Measurements from ENCODE around the gene ESRRA. TPM values are rescaled to one million over a fixed set of nuclear protein-coding genes. Genes with fewer than 3 reads are reported as not detected.

Gene ESRRA
- total and polyA plus RNA-seq, 2 of the 13 experiments (the other 11 are each of a cell fraction or from before 2014, with no cell fraction given) = 18.1 to 36.3 TPM

DNA sequence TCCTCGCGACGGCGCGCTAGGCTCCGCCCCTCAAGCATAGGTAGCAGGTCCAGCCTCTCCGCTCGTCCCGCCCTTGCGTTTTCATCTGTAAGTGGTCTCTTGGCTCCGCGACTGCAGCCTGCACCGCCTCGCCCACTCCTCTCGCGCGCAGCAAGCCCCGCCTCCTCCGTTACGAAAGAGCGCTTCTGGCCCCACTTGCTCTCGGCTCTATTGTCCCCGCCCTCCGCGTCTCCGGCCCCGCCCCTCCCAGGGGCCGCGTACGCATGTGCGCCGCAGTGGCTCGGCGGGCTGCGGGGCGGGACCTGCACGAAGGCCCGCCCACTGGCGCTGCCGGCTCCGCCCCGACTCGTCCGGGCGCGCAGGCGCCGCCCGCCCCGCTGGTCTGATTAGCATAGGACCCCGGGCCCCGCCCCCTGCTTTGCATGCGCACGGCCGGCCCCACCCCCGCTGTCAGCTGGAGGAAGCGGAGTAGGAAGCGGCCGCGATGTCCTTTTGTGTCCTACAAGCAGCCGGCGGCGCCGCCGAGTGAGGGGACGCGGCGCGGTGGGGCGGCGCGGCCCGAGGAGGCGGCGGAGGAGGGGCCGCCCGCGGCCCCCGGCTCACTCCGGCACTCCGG, at the start of gene ESRRA (continued):
- TF ChIP-seq, protein P1, sequence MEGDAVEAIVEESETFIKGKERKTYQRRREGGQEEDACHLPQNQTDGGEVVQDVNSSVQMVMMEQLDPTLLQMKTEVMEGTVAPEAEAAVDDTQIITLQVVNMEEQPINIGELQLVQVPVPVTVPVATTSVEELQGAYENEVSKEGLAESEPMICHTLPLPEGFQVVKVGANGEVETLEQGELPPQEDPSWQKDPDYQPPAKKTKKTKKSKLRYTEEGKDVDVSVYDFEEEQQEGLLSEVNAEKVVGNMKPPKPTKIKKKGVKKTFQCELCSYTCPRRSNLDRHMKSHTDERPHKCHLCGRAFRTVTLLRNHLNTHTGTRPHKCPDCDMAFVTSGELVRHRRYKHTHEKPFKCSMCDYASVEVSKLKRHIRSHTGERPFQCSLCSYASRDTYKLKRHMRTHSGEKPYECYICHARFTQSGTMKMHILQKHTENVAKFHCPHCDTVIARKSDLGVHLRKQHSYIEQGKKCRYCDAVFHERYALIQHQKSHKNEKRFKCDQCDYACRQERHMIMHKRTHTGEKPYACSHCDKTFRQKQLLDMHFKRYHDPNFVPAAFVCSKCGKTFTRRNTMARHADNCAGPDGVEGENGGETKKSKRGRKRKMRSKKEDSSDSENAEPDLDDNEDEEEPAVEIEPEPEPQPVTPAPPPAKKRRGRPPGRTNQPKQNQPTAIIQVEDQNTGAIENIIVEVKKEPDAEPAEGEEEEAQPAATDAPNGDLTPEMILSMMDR (CRISPR knock-in tag; IDR thresholded peaks at IDR 0.05) = no peak
- TF ChIP-seq ZBTB38 (CRISPR knock-in tag; IDR thresholded peaks at IDR 0.05) (no peak), ZNF816 (CRISPR knock-in tag; IDR thresholded peaks at IDR 0.05; ENCODE audit: borderline replicate concordance) (no peak), ZSCAN22 (CRISPR knock-in tag; IDR thresholded peaks at IDR 0.05) (no peak), KLF9 (CRISPR knock-in tag; IDR thresholded peaks at IDR 0.05; ENCODE audit: low read depth) (no peak), MAFK (conservative IDR thresholded peaks at IDR 0.05 in 1 of 2, IDR thresholded peaks at IDR 0.05 in 1 of 2; ENCODE audit: low read length in 2 of 2) (no peak), SNAI1 (CRISPR knock-in tag; IDR thresholded peaks at IDR 0.05; ENCODE audit: borderline replicate concordance) (no peak), RBM39 (IDR thresholded peaks at IDR 0.05; ENCODE audit: low read depth, low read length, poor library complexity, severe bottlenecking) (peak; percentile 6), ZNF761 (CRISPR knock-in tag; conservative IDR thresholded peaks at IDR 0.05) (no peak), ZEB1 (IDR thresholded peaks at IDR 0.05; ENCODE audit: insufficient replicate concordance, low read depth) (no peak), TEAD2 (CRISPR knock-in tag; IDR thresholded peaks at IDR 0.05) (no peak), MBD4 (IDR thresholded peaks at IDR 0.05; ENCODE audit: borderline replicate concordance, low read length) (no peak), SAP130 (CRISPR knock-in tag; IDR thresholded peaks at IDR 0.05; ENCODE audit: low read depth) (peak; percentile 91), ZSCAN21 (CRISPR knock-in tag; IDR thresholded peaks at IDR 0.05; ENCODE audit: borderline replicate concordance) (no peak), ZNF670 (CRISPR knock-in tag; IDR thresholded peaks at IDR 0.05; ENCODE audit: borderline replicate concordance) (no peak)
- TF ChIP-seq, protein P2, sequence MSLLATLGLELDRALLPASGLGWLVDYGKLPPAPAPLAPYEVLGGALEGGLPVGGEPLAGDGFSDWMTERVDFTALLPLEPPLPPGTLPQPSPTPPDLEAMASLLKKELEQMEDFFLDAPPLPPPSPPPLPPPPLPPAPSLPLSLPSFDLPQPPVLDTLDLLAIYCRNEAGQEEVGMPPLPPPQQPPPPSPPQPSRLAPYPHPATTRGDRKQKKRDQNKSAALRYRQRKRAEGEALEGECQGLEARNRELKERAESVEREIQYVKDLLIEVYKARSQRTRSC (CRISPR knock-in tag; IDR thresholded peaks at IDR 0.05; ENCODE audit: low read depth) = no peak
- TF ChIP-seq, protein P3, sequence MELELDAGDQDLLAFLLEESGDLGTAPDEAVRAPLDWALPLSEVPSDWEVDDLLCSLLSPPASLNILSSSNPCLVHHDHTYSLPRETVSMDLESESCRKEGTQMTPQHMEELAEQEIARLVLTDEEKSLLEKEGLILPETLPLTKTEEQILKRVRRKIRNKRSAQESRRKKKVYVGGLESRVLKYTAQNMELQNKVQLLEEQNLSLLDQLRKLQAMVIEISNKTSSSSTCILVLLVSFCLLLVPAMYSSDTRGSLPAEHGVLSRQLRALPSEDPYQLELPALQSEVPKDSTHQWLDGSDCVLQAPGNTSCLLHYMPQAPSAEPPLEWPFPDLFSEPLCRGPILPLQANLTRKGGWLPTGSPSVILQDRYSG (CRISPR knock-in tag; IDR thresholded peaks at IDR 0.05) = no peak
- TF ChIP-seq, protein P4, sequence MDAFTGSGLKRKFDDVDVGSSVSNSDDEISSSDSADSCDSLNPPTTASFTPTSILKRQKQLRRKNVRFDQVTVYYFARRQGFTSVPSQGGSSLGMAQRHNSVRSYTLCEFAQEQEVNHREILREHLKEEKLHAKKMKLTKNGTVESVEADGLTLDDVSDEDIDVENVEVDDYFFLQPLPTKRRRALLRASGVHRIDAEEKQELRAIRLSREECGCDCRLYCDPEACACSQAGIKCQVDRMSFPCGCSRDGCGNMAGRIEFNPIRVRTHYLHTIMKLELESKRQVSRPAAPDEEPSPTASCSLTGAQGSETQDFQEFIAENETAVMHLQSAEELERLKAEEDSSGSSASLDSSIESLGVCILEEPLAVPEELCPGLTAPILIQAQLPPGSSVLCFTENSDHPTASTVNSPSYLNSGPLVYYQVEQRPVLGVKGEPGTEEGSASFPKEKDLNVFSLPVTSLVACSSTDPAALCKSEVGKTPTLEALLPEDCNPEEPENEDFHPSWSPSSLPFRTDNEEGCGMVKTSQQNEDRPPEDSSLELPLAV (CRISPR knock-in tag; conservative IDR thresholded peaks at IDR 0.05; ENCODE audit: low read depth) = no peak
- TF ChIP-seq, protein P5, sequence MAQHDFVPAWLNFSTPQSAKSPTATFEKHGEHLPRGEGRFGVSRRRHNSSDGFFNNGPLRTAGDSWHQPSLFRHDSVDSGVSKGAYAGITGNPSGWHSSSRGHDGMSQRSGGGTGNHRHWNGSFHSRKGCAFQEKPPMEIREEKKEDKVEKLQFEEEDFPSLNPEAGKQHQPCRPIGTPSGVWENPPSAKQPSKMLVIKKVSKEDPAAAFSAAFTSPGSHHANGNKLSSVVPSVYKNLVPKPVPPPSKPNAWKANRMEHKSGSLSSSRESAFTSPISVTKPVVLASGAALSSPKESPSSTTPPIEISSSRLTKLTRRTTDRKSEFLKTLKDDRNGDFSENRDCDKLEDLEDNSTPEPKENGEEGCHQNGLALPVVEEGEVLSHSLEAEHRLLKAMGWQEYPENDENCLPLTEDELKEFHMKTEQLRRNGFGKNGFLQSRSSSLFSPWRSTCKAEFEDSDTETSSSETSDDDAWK (CRISPR knock-in tag; IDR thresholded peaks at IDR 0.05) = no peak
